ENCODE results near the gene ARMC9.

- TF ChIP-seq ZNF354C (tag by site-specific recombination; IDR thresholded peaks at IDR 0.05; ENCODE audit: borderline replicate concordance, low read depth) = no peak
- TF ChIP-seq CTCF (tag by site-specific recombination; IDR thresholded peaks at IDR 0.05) = no peak
- no peak for TF ChIP-seq TCF7L2 (IDR thresholded peaks at IDR 0.05; ENCODE audit: borderline replicate concordance, low read depth, low read length)
- no peak for TF ChIP-seq REST (tag by site-specific recombination; IDR thresholded peaks at IDR 0.05)
- TF ChIP-seq ELK4 (IDR thresholded peaks at IDR 0.05; ENCODE audit: borderline replicate concordance, low read depth, low read length) = no peak
- TF ChIP-seq ZNF707 (tag by site-specific recombination; IDR thresholded peaks at IDR 0.05) = no peak
- no peak for TF ChIP-seq ZNF426 (tag by site-specific recombination; IDR thresholded peaks at IDR 0.05)
Measured at GRCh38 chr2:231360401-231360800, 162.0 kb downstream of the ARMC9 start.
